Liver (tissue), 3 donors: ENCODE data around the gene UBE2A.

Source experiments
- CTCF ChIP-seq: fragments of 150-350 bp; IDR thresholded peaks from 2 replicates; pipeline ENCODE4 v1.5.1; 2017; ENCODE audit warnings: improper control_type of control experiment, low read depth, low read length; ENCODE audit not compliant: missing input control
- FOXA1 ChIP-seq: IDR thresholded peaks from 2 replicates; pipeline ENCODE4 v1.6.1; 2016; ENCODE audit warnings: antibody characterized with exemption
- GABPA ChIP-seq, 2 donors: IDR thresholded peaks in 1 of 2; conservative IDR thresholded peaks in 1 of 2; 2 replicates each; pipeline ENCODE4 v1.6.1; 2016; ENCODE audit warnings: antibody characterized with exemption in 2 of 2, mild to moderate bottlenecking in 1 of 2, moderate library complexity in 1 of 2
- HNF4A ChIP-seq, 2 donors: conservative IDR thresholded peaks; 2 replicates each; pipeline ENCODE4 v1.6.1; 2016; ENCODE audit warnings: antibody characterized with exemption in 2 of 2, mild to moderate bottlenecking in 2 of 2
- JUND ChIP-seq, 2 donors: IDR thresholded peaks; 2 replicates each; pipeline ENCODE4 v1.6.1; 2016; ENCODE audit warnings: antibody characterized with exemption in 2 of 2
- SP1 ChIP-seq: IDR thresholded peaks from 2 replicates; pipeline ENCODE4 v1.6.1; 2018; ENCODE audit warnings: antibody characterized with exemption, mild to moderate bottlenecking
- YY1 ChIP-seq: IDR thresholded peaks from 2 replicates; pipeline ENCODE4 v1.6.1; 2016; ENCODE audit warnings: antibody characterized with exemption, mild to moderate bottlenecking
- TF ChIP-seq, protein P1 (sequence below): IDR thresholded peaks from 2 replicates; pipeline ENCODE4 v1.6.1; 2016; ENCODE audit warnings: antibody characterized with exemption, mild to moderate bottlenecking
- donor health status: healthy.
- donor health status: healthy.

DNA sequence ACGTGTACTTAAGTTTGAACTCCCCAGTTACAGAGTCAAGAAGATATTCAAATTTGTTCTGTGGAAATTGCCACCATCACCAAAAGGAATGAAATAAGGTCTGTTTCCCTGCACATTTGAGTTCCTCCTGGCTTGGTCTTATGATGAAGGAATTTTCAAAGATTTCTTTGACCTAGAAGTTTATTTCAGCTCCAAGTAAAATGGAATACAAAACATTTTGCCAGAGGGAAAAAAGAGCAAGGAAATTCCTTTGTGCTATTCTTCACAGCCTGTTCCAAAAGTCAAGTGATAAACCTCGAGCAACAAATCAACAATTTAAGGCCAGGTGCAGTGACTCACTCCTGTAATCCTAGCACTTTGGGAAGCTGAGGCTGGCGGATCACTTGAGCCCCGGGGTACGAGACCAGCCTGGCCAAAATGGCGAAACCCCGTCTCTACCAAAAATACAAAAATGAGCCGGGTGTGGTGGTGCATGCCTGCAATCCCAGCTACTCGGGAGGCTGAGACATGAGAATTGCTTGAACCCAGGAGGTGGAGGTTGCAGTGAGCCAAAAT, 28.4 kb downstream of the UBE2A start:
- TF ChIP-seq CTCF (no peak), GABPA (IDR thresholded peaks at IDR 0.05 in 1 of 2, conservative IDR thresholded peaks at IDR 0.05 in 1 of 2) (no peak), JUND (IDR thresholded peaks at IDR 0.05) (no peak), YY1 (no peak), FOXA1 (no peak), HNF4A (conservative IDR thresholded peaks at IDR 0.05) (no peak), SP1 (no peak)
- TF ChIP-seq, protein P1, sequence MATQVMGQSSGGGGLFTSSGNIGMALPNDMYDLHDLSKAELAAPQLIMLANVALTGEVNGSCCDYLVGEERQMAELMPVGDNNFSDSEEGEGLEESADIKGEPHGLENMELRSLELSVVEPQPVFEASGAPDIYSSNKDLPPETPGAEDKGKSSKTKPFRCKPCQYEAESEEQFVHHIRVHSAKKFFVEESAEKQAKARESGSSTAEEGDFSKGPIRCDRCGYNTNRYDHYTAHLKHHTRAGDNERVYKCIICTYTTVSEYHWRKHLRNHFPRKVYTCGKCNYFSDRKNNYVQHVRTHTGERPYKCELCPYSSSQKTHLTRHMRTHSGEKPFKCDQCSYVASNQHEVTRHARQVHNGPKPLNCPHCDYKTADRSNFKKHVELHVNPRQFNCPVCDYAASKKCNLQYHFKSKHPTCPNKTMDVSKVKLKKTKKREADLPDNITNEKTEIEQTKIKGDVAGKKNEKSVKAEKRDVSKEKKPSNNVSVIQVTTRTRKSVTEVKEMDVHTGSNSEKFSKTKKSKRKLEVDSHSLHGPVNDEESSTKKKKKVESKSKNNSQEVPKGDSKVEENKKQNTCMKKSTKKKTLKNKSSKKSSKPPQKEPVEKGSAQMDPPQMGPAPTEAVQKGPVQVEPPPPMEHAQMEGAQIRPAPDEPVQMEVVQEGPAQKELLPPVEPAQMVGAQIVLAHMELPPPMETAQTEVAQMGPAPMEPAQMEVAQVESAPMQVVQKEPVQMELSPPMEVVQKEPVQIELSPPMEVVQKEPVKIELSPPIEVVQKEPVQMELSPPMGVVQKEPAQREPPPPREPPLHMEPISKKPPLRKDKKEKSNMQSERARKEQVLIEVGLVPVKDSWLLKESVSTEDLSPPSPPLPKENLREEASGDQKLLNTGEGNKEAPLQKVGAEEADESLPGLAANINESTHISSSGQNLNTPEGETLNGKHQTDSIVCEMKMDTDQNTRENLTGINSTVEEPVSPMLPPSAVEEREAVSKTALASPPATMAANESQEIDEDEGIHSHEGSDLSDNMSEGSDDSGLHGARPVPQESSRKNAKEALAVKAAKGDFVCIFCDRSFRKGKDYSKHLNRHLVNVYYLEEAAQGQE: no peak
